CD4-positive, alpha-beta T cell treated with Interleukin-10 for 1 hour (primary cell): ENCODE data around the gene ATP6V0A4.
"Not testable (repeated sequence)": the region's sequence is repeated elsewhere in the genome, so short reads cannot be mapped to it uniquely, and the experiment has no call there.

Experiments
- DNase-seq: peaks from one replicate; pipeline ENCODE4 v3.0.0-alpha.2; 2020

Gene ATP6V0A4

DNA sequence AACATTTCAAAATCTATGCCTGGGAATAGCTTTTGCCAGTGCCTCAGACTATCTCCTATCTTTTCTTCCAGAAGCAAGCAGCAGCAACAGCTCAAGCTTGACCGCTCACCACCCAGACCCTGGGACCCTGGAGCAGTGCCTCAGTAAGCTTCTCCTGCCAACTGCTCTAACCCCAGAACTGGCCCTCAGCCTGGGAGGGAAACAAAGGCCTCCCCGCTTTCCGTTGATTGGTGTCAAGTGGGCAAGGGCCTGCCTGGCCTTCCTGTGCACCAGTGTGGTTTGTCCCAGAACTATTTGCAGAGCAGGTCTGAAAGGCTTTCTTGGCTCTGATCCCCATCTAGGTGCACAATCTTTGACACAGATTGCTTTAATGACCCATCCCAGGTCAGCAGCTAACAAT is 3.3 kb upstream of the ATP6V0A4 start:
- no peak for DNase-seq

GRCh38 chr7:138799336-138800000 is 1.5 kb upstream of the ATP6V0A4 start:
- DNase-seq, result no peak

GRCh38 chr7:138798836-138799235 is 840 bp upstream of the ATP6V0A4 start:
- DNase-seq, result no peak

DNA sequence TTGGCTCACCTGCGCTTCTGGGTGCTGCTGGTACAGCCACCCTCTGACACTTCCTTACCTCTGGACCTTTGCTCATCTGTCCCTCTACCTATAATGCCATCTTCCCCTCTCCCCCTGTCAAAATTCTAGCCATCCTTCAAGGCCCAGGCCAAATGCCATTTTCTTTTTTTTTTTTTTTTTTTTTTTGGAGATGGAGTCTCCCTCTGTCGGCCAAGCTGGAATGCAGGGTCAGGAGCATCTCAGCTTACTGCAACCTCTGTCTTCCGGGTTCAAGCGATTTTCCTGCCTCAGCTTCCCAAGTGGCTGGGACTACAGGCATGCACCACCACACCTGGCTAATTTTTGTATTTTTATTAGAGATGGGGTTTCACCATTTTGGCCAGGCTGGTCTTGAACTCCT is 950 bp downstream of the ATP6V0A4 start:
- not testable (repeated sequence) for DNase-seq

DNA sequence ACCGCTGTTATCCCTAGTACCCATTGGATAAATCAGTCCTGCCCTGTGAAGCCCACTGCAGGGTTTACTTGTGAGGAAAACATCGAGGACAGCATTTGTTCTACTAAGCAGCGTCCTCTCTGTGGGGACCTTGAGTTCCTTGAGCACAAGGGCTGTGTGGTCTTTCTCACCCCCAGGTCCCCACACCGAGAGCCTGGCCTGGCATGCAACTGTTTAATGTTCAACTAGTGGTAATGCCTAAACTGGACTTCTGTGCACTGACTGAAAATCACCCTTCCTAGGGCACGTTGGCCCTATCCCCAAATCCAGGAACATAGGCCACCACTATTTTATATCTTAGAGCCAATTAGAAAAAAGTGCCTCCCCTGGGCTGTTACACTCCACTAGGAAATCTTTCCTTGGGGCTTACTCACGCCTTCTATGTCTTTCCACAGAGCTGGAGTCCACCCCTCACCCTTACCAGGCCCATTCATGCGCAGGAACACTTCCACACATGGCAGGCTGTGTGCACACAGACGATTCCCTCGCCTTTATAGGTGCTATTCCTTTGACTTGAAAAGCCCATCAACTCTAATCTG is 1.9 kb downstream of the ATP6V0A4 start:
- no peak for DNase-seq

GRCh38 chr7:138785587-138786437 is 12.2 kb downstream of the ATP6V0A4 start:
- no peak for DNase-seq

DNA sequence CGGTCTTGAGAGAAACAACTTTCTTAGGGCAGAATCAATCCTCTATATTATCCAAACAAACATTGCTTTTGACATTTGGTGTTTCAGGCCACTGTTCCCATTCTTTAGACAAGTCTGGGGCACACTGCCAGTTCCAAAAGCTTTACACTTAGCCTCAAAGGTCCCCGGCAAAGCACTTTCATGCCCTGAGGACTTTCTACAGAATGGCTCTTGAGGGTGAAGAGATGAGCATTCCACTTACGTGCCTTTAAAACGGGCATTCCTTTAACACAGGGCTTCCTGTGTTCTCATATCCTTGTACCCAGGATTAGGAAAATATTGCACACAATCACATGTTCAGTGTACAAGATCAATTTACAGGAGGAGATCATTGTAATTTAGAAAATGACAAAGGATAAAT is 13.3 kb downstream of the ATP6V0A4 start:
- DNase-seq, result no peak

DNA sequence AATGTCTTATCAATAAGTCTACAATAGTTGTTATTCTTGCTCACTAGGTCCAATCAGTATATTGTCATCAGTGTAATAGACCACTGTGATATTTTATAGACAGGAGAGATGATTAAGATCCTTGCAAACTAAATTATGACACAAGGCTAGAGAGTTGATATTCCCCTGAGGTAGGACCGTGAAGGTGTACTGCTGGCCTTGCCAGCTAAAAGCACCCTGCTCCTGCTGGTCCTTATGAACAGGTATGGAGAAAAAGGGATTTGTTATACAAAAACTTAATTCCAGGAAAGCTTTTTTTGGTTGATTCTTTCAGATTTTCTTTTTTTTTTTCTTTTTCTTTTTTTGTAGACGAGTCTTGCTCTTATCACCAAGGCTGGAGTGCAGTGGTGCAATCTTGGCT is 17.0 kb downstream of the ATP6V0A4 start:
- no peak for DNase-seq

DNA sequence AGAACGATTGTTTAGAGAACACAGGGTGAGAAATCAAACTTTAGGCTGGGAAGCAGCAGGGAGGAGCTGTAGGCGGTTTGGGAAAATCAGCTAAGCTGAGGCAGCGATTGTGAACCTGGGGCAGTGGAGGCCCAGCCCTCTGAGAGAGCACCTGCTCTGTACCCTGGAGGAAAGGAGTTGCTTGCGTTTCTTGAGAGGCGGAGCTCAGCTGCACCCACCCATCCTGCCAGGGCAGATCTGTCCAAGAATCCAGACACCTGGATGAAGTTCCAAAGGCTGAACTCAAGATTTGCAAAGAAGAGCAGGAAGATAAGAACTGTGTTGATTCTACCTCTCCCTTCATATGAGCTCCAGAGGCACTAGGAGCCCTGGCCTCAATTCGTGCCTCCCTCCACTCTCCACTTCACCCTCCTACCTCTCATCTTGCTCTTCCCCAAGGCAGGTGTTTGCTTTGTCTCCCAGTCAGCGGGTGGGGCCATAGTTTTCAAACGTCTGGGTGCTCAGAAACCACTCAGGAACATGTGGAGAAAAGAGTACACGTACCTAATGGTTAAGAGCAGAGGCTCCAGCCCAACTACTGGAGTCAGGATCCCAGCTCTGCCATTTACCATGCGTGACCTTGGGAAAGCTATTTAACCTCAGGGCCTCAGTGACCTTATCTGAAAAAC is 21.7 kb downstream of the ATP6V0A4 start:
- DNase-seq, result no peak

- no peak for DNase-seq
Observed at GRCh38 chr7:138773817-138774216, 24.2 kb downstream of the ATP6V0A4 start.

DNA sequence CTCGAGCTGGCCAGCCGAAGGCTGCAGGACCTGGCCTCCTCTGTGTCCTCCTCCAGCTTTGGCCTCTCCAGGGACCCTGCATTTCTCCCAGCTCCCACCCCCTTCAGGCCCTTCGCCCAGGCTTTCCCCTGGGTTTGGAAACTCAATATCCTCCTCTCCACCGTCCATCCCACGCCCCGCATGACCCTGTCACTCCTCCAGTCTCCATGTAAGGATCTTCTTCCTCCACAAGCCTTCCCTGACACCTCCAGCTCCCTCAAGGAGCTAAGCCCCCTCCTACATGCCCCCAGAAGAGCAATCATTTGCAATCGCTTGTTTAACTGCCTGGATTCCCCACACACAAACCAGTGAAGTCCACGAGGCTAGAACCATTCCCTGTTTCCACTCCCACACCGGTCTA is 24.8 kb downstream of the ATP6V0A4 start:
- no peak for DNase-seq

GRCh38 chr7:138770904-138771303 is 27.1 kb downstream of the ATP6V0A4 start:
- DNase-seq, result no peak

GRCh38 chr7:138768241-138768640 is 29.8 kb downstream of the ATP6V0A4 start:
- DNase-seq, result no peak

- DNase-seq, result no peak
Observed at GRCh38 chr7:138756591-138757242, 41.3 kb downstream of the ATP6V0A4 start.

DNA sequence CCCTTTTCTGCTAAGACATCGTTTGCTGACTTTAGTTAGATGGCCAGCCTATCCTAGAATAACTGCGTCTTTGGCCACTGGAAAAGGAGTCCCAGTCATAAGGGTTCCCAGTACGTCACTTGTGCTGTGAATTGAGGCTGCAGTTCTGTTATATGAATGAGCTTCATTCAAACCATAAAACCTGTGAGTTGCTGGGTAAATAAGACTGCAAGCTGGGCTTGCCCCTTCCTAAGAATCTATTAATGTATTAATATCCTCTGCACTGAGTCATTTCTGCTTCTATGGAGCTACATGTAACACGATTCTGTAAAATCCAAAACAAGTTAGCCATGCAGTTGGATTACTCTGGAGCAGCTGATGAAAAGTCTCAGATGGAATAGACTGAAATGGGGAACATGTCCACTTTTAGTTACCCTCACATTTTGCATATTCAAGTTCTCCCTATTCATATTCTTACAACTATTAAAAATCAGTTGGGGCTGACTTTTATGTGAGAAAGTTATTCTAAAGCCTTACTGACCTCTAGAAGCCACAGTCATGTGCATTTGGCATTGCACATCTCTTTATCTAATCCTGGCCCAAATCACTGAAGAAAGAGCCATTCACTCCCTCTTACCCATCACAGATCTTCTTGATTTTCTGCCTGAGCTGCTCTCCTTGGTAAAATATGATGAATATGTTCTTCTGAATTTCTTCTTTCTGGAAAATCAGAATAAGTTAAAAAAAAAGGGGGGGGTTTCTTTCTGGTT is 42.0 kb downstream of the ATP6V0A4 start:
- no peak for DNase-seq

- no peak for DNase-seq
Observed at GRCh38 chr7:138755331-138755747, 42.7 kb downstream of the ATP6V0A4 start.

- peak; percentile 53 for DNase-seq
Observed at GRCh38 chr7:138753610-138754009, 44.4 kb downstream of the ATP6V0A4 start.

- no peak for DNase-seq
Observed at GRCh38 chr7:138753150-138753518, 44.9 kb downstream of the ATP6V0A4 start.

- DNase-seq, result peak; percentile 94
Observed at GRCh38 chr7:138752518-138753149, 45.4 kb downstream of the ATP6V0A4 start.

- no peak for DNase-seq
Observed at GRCh38 chr7:138750901-138751464, 47.0 kb downstream of the ATP6V0A4 start.

GRCh38 chr7:138750473-138750872 is 47.5 kb downstream of the ATP6V0A4 start:
- DNase-seq, result no peak
